Progenitor cell of endocrine pancreas (in vitro differentiated cells): ENCODE data around the gene LRP2BP. TPM values are rescaled to one million over a fixed set of nuclear protein-coding genes. Genes with fewer than 3 reads are reported as not detected.

Experiments used
- DNase-seq: peaks from one replicate; pipeline ENCODE4 v3.0.0; 2021; ENCODE audit warnings: low spot score; ENCODE audit not compliant: unreplicated experiment
- H3K27ac Mint-ChIP-seq: 2 replicates; pipeline ENCODE4 v1.8.0; 2021; ENCODE audit warnings: mild to moderate bottlenecking, moderate library complexity, mixed read lengths
- H3K27me3 Mint-ChIP-seq: 2 replicates; pipeline ENCODE4 v1.8.0; 2021; ENCODE audit warnings: mixed read lengths
- H3K36me3 Mint-ChIP-seq: 2 replicates; pipeline ENCODE4 v1.8.0; 2022; ENCODE audit warnings: mixed read lengths; ENCODE audit not compliant: insufficient read depth
- H3K4me1 Mint-ChIP-seq: 2 replicates; pipeline ENCODE4 v1.8.0; 2021; ENCODE audit warnings: low read depth, mixed read lengths
- H3K4me3 Mint-ChIP-seq: 2 replicates; pipeline ENCODE4 v1.8.0; 2021; ENCODE audit warnings: low read depth, mild to moderate bottlenecking, moderate library complexity, mixed read lengths
- H3K9me3 Mint-ChIP-seq: 2 replicates; pipeline ENCODE4 v1.8.0; 2021; ENCODE audit warnings: low read depth, mixed read lengths
- total RNA-seq: library from RNA; stranded (reverse); gene quantifications from 2 replicates; pipeline ENCODE4 v1.2.1, GENCODE V29; 2021
- TF ChIP-seq, protein P1 (sequence below): fragments of 200-600 bp; sonication (generic); IDR thresholded peaks from one replicate; pipeline ENCODE4 v1.5.0; 2021; ENCODE audit warnings: antibody characterized with exemption, mild to moderate bottlenecking; ENCODE audit not compliant: unreplicated experiment

LRP2BP gene
- total RNA-seq, 1 donor from 2014 or later = 0.17 TPM

DNA sequence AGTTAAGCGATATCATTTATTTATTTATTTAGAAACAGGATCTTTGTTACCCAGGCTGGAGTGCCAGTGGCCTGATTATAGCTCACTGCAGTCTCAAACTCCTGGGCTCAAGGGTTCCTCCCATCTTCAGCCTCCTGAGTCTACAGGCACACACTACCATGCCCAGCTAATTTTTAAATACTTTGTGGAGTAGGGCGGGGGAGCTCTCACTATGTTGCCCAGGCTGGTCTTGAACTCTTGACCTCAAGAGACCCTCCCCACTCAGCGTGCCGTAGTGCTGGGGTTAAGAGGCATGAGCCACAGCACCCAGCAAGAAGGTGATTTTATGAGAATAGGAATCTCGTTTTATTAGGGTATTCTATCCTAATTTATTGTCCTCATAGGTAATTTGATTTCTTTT lies 33.9 kb upstream of the LRP2BP start:
- no peaks in the 10 kb centered on the region for H3K27me3 Mint-ChIP-seq
- H3K36me3 Mint-ChIP-seq = no peaks in the 10 kb centered on the region
- H3K27ac Mint-ChIP-seq = no peak overlapping the region
- H3K9me3 Mint-ChIP-seq = no peaks in the 10 kb centered on the region
- TF ChIP-seq, protein P1, sequence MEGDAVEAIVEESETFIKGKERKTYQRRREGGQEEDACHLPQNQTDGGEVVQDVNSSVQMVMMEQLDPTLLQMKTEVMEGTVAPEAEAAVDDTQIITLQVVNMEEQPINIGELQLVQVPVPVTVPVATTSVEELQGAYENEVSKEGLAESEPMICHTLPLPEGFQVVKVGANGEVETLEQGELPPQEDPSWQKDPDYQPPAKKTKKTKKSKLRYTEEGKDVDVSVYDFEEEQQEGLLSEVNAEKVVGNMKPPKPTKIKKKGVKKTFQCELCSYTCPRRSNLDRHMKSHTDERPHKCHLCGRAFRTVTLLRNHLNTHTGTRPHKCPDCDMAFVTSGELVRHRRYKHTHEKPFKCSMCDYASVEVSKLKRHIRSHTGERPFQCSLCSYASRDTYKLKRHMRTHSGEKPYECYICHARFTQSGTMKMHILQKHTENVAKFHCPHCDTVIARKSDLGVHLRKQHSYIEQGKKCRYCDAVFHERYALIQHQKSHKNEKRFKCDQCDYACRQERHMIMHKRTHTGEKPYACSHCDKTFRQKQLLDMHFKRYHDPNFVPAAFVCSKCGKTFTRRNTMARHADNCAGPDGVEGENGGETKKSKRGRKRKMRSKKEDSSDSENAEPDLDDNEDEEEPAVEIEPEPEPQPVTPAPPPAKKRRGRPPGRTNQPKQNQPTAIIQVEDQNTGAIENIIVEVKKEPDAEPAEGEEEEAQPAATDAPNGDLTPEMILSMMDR = no peak
- H3K4me1 Mint-ChIP-seq = peaks cover 6% of the 10 kb centered on the region
- H3K4me3 Mint-ChIP-seq = no peak overlapping the region
- DNase-seq = no peak

DNA sequence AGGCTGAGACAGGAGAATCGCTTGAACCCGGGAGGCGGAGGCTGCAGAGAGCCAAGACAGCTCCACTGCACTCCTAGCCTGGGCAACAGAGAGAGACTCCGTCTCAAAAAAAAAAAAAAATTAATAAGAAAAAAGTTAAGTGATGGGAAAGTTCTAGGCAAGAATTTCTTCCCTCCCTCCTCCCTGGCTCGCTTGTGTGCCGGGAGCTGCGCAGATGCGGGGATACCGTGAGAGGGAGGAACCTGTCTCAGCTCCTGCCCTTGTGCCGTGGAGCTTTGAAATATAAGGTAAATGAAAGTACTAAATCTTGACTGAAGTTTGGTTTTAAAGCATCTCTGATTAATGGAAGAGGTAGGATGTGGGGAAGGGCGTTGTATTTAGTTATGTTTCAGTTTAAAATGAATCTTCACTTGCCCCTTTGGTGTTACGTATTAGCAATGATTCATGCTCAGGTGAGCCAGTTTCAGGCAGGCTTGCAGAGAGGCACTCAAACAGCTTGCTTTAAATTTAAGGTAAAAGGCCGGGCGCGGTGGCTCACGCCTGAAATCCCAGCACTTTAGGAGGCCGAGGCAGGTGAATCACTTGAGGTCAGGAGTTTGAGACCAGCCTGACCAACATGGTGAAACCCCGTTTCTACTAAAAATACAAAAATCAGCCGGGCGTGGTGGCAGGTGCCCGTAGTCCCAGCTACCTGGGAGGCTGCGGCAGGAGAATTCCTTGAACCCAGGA lies 31.4 kb upstream of the LRP2BP start:
- Mint-ChIP-seq H3K36me3 (no peaks in the 10 kb centered on the region), H3K27me3 (peaks cover 3% of the 10 kb centered on the region), H3K4me3 (peak overlapping the region; percentile 28), H3K9me3 (no peaks in the 10 kb centered on the region), H3K4me1 (peaks cover 8% of the 10 kb centered on the region), H3K27ac (peak overlapping the region; percentile 82)
- no peak for DNase-seq
- TF ChIP-seq, protein P1 = no peak

DNA sequence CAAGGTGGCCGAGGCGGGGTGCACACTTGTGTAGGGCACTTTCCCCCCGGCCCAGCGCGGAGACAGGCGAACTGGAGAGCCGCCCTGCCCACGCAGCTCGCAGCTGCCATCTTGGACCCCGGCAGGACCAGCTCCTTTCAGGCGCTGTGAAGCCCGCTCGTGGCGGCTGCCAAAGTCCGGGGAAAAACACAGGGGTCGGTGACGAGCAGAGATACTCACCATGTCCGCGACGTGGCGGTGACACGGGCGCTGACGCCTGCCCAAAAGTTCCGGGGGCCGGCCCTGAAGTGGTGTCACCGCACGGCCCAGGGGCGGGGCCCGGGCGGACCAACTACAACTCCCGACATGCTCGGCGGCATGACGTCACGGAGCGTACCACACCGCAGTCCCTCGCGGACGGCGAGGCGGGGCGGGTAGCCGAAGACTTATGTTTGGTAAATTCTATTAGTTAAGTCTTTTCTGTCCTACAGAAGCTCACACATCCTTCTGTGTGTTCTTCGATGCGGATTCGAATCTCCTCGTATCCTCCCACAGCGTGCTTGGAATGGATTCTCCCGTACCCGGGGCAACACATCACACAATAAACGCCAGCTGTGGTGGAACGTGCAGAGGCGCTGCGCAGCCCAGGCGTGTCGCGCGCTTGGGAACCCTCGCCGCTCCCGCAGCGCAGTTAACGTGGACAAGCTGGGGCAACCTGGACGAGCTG lies 30.1 kb upstream of the LRP2BP start, which contains the start of gene UFSP2:
Gene UFSP2 (minus strand): TSS at position 318 of the 706 bp plus-strand sequence. CDS start 96 bp downstream, at position 222.
- Mint-ChIP-seq H3K36me3 (peaks cover 4% of the 10 kb centered on the region), H3K27me3 (peaks cover 6% of the 10 kb centered on the region), H3K4me3 (peak within 1 kb of the TSS; percentile 88), H3K9me3 (no peaks in the 10 kb centered on the region), H3K27ac (peak within 1 kb of the TSS; percentile 100), H3K4me1 (peaks cover 10% of the 10 kb centered on the region)
- DNase-seq = peak; percentile 73
- TF ChIP-seq, protein P1 = no peak

DNA sequence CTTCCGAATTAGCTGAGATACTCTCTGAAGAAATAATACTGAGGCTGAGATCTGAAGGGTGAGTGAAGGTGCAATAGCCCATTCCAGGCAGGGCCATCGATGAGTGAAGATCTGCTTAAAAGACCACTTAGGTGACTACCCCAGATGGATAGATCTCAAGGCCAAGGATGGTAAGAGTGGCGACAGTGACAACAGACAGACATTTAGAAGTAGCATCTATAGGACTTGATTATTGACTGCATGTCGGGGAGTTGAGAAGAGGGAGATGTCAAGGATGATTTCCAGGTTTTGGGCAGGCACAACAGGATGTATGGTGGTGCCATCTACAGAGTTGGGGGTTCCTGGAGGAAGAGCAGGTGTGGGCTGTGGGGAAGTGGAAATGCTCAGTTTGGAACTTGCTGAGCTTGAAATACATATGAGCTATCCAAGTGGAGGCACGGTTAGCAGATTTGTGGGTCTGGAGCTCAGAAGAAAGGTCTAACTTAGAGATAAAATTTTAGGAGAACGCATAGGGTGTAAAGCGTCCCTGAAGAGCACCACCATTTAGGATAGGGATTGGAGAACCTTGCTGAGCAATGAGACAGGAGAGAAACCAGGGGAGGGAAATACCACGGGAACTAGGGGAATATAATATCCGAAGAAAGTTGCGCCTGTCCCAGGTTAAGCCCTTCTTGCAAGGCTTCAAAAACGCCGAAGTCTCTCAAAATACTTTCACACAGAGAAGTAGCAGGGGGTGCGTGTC lies 29.4 kb upstream of the LRP2BP start:
- peak overlapping the region; percentile 88 for H3K4me3 Mint-ChIP-seq
- H3K9me3 Mint-ChIP-seq = no peaks in the 10 kb centered on the region
- H3K36me3 Mint-ChIP-seq = peaks cover 4% of the 10 kb centered on the region
- peak overlapping the region; percentile 100 for H3K27ac Mint-ChIP-seq
- H3K27me3 Mint-ChIP-seq = peaks cover 6% of the 10 kb centered on the region
- peaks cover 10% of the 10 kb centered on the region for H3K4me1 Mint-ChIP-seq
- DNase-seq = no peak
- TF ChIP-seq, protein P1 = no peak
